Central memory CD8-positive, alpha-beta T cell (primary cell): ENCODE measurements around the gene RNF141.
A peak's percentile ranks its signal among the peaks of the same experiment; 100 is the strongest.

Experiments used
- ATAC-seq: fragments of 150-1000 bp; cut with Tn5 transposase; replicated peaks from 2 replicates; pipeline ENCODE4 v1.10.0; 2022; ENCODE audit warnings: mild to moderate bottlenecking, moderate FRiP score, moderate number of reproducible peaks; ENCODE audit not compliant: poor library complexity, severe bottlenecking; ENCODE audit errors: extremely low read depth
- DNase-seq, 2 donors: peaks; one replicate each; pipeline ENCODE4 v3.0.0; 2021; ENCODE audit warnings: low spot score in 2 of 2
- H3K27ac Mint-ChIP-seq: one replicate; pipeline ENCODE4 v1.8.0; 2022; ENCODE audit warnings: low read depth, mild to moderate bottlenecking, moderate library complexity, mixed read lengths
- H3K27me3 Mint-ChIP-seq: one replicate; pipeline ENCODE4 v1.8.0; 2022; ENCODE audit warnings: mixed read lengths
- H3K36me3 Mint-ChIP-seq: one replicate; pipeline ENCODE4 v1.8.0; 2022; ENCODE audit warnings: mild to moderate bottlenecking, moderate library complexity, mixed read lengths; ENCODE audit not compliant: insufficient read depth
- H3K4me1 Mint-ChIP-seq: one replicate; pipeline ENCODE4 v1.8.0; 2022; ENCODE audit warnings: mixed read lengths
- H3K4me3 Mint-ChIP-seq: one replicate; pipeline ENCODE4 v1.8.0; 2022; ENCODE audit warnings: mild to moderate bottlenecking, moderate library complexity, mixed read lengths
- H3K9me3 Mint-ChIP-seq: one replicate; pipeline ENCODE4 v1.8.0; 2022; ENCODE audit warnings: mixed read lengths

The RNF141 gene

DNA sequence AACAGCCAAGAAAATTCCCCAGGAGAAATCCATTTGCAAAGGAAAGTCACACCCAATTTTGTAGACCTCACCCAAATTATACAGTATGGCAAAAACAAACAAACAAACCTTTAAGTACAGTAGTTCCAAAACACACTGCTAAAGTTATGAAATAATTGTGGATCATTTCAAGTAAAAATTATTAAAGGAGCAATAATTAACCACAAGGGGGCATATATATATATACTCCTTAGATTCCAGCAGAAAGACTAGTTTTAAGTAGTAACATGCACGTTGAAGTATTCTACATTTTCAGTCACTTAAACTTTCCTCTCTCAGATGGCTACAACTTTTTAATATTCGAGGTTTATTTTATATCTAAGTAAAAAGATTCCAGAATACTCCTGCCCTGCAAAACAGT lies 26.8 kb downstream of the RNF141 start:
- Mint-ChIP-seq H3K27ac (no peak overlapping the region), H3K27me3 (no peaks in the 10 kb centered on the region), H3K4me3 (no peak overlapping the region), H3K4me1 (no peaks in the 10 kb centered on the region), H3K9me3 (no peaks in the 10 kb centered on the region), H3K36me3 (peaks cover 5% of the 10 kb centered on the region)
- ATAC-seq (no peak), DNase-seq (no peak)

DNA sequence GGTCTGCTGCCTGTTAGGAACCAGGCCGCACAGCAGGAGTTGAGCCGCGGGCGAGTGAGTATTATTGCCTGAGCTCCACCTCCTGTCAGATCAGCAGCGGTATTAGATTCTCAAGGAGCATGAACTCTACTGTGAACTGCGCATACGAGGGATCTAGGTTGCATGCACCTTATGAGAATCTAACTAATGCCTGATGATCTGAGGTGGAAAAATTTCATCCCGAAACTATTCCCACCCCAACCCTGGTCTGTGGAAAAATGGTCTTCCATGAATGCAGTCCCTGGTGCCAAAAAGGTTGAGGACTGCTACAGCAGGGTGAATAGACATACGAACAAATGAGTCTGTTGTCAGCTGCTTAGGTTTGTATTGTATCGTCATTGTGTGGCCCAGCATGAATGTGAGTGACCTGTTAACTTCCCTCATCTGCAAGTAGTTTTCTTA lies 29.8 kb downstream of the RNF141 start:
- H3K27ac Mint-ChIP-seq = no peak overlapping the region
- ATAC-seq (no peak), DNase-seq (no peak)
- no peaks in the 10 kb centered on the region for H3K4me1 Mint-ChIP-seq
- no peak overlapping the region for H3K4me3 Mint-ChIP-seq
- no peaks in the 10 kb centered on the region for H3K9me3 Mint-ChIP-seq
- H3K36me3 Mint-ChIP-seq = peaks cover 8% of the 10 kb centered on the region
- H3K27me3 Mint-ChIP-seq = no peaks in the 10 kb centered on the region

- no peak overlapping the region for H3K27ac Mint-ChIP-seq
- peaks cover 22% of the 10 kb centered on the region for H3K36me3 Mint-ChIP-seq
- H3K9me3 Mint-ChIP-seq = no peaks in the 10 kb centered on the region
Measured at GRCh38 chr11:10506008-10506370, 35.0 kb downstream of the RNF141 start.

DNA sequence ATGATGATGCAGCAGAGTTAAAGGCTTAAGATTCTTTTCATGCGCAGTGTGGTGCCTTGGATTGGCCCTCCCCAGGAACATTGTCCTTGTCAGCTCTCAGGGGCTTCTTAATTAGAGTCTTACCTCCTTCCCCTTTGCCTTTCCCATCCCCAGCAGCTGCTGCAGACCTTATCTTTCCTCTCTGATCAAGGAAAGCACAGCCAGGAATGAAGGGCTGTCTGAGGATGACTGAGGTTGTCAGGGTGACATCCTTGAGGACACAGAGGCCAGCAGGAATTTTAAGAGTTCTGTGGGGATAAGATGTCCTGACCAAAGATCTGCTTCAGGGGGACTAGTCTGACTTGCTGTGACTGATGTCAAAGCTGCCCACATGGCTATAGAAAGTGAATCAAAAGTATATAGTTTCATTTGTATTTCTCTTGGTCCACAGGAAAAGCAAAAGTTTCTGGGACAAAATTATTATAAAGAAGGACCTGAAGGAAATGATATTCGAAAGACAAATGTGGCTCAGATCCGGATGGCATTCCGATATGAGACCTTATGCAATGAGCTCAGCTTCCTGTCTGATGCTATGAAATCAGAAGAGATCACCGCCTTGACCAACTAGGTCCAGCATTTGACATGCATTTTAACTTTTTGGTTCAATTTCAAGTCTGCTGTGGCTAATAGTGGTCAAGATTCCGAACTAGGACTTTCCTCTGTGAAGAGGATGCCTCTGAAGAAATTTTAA lies 35.5 kb downstream of the RNF141 start:
- no peak overlapping the region for H3K4me3 Mint-ChIP-seq
- H3K27ac Mint-ChIP-seq = no peak overlapping the region
- DNase-seq (no peak), ATAC-seq (no peak)
- H3K36me3 Mint-ChIP-seq = peaks cover 20% of the 10 kb centered on the region
- H3K27me3 Mint-ChIP-seq = no peaks in the 10 kb centered on the region
- H3K4me1 Mint-ChIP-seq = no peaks in the 10 kb centered on the region
- no peaks in the 10 kb centered on the region for H3K9me3 Mint-ChIP-seq

More at GRCh38 chr11:10506008-10506370, 35.0 kb downstream of the RNF141 start:
- no peak for ATAC-seq
- DNase-seq = no peak
- no peaks in the 10 kb centered on the region for H3K27me3 Mint-ChIP-seq
- no peaks in the 10 kb centered on the region for H3K4me1 Mint-ChIP-seq
- no peak overlapping the region for H3K4me3 Mint-ChIP-seq

DNA sequence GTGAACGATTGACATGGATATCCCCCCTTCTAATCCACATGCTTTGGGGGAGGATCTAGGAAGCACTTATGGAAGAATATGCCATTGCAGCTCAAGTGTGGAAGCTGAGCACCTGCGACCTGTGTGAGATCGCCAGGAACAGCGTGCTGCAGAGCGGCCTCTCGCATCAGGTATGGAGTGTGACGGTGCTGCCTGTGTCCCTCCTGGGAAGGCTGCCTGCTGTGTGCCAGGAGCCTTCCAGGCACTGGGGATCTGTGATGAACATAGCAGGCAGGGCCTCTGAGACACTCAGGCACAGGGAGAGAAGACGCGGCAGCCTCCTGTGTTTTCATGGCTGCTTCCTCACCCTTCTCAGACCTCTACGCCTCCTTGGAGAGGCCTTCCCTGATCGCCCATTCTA lies 36.5 kb downstream of the RNF141 start:
- H3K36me3 Mint-ChIP-seq = peaks cover 24% of the 10 kb centered on the region
- no peak for ATAC-seq
- no peaks in the 10 kb centered on the region for H3K9me3 Mint-ChIP-seq
- no peak overlapping the region for H3K4me3 Mint-ChIP-seq
- no peak for DNase-seq
- H3K27me3 Mint-ChIP-seq = no peaks in the 10 kb centered on the region
- H3K4me1 Mint-ChIP-seq = no peaks in the 10 kb centered on the region
- H3K27ac Mint-ChIP-seq = no peak overlapping the region

GRCh38 chr11:10503777-10504480 lies 37.1 kb downstream of the RNF141 start:
- H3K4me3 Mint-ChIP-seq = no peak overlapping the region
- no peaks in the 10 kb centered on the region for H3K27me3 Mint-ChIP-seq
- H3K36me3 Mint-ChIP-seq = peaks cover 28% of the 10 kb centered on the region
- no peak overlapping the region for H3K27ac Mint-ChIP-seq
- no peaks in the 10 kb centered on the region for H3K9me3 Mint-ChIP-seq
- no peak for ATAC-seq
- no peak for DNase-seq
- H3K4me1 Mint-ChIP-seq = no peaks in the 10 kb centered on the region

- DNase-seq (no peak), ATAC-seq (no peak)
- Mint-ChIP-seq H3K36me3 (peaks cover 30% of the 10 kb centered on the region), H3K27ac (peak overlapping the region; percentile 78), H3K27me3 (no peaks in the 10 kb centered on the region), H3K9me3 (no peaks in the 10 kb centered on the region), H3K4me3 (no peak overlapping the region), H3K4me1 (no peaks in the 10 kb centered on the region)
Measured at GRCh38 chr11:10503221-10503620, 37.8 kb downstream of the RNF141 start.

- Mint-ChIP-seq H3K9me3 (no peaks in the 10 kb centered on the region), H3K27ac (peak overlapping the region; percentile 78)
Measured at GRCh38 chr11:10502770-10503169, 38.2 kb downstream of the RNF141 start.

GRCh38 chr11:10502065-10502680 lies 38.8 kb downstream of the RNF141 start:
- Mint-ChIP-seq H3K27me3 (no peaks in the 10 kb centered on the region), H3K27ac (no peak overlapping the region), H3K4me3 (no peak overlapping the region), H3K9me3 (no peaks in the 10 kb centered on the region), H3K36me3 (peaks cover 40% of the 10 kb centered on the region), H3K4me1 (peaks cover 4% of the 10 kb centered on the region)
- no peak for ATAC-seq
- DNase-seq = no peak

More at GRCh38 chr11:10502770-10503169, 38.2 kb downstream of the RNF141 start:
- DNase-seq = no peak
- peaks cover 35% of the 10 kb centered on the region for H3K36me3 Mint-ChIP-seq
- H3K27me3 Mint-ChIP-seq = no peaks in the 10 kb centered on the region
- no peak overlapping the region for H3K4me3 Mint-ChIP-seq
- peaks cover 4% of the 10 kb centered on the region for H3K4me1 Mint-ChIP-seq
- no peak for ATAC-seq

GRCh38 chr11:10500757-10501684 lies 40.0 kb downstream of the RNF141 start:
- ATAC-seq = no peak
- H3K27me3 Mint-ChIP-seq = no peaks in the 10 kb centered on the region
- H3K9me3 Mint-ChIP-seq = no peaks in the 10 kb centered on the region
- no peak overlapping the region for H3K27ac Mint-ChIP-seq
- H3K4me3 Mint-ChIP-seq = no peak overlapping the region
- peaks cover 47% of the 10 kb centered on the region for H3K36me3 Mint-ChIP-seq
- no peak for DNase-seq
- H3K4me1 Mint-ChIP-seq = peaks cover 4% of the 10 kb centered on the region

DNA sequence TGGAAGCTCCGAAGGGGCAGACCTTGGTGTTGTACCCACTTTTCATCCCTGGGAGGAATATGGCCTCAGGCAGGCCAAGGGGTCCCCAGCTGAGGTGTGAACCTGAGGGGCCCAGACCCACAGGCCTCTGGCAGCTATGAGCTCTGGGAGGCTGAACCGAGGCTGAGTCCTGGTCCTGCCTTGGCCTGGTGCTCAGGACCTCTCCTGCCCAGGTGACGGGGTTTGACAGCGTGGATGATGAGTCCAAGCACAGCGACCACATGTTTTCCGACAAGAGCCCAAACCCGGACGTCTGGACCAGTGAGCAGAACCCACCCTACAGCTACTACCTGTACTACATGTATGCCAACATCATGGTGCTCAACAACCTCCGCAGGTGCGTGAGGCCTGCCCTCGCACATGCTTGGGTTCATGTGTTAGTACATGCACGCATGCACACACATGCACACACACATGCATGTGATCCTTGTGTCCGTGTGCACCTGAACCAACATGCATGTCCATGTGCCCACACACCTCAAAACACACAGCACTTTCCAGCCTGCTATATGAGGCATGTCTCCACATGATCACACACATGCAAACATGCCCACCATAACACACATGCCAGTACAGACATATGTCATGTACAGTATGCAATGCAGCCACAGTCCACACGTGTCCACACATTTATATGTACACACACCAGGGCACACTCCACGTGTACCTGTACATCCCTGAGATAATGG lies 40.9 kb downstream of the RNF141 start:
- no peaks in the 10 kb centered on the region for H3K27me3 Mint-ChIP-seq
- peaks cover 4% of the 10 kb centered on the region for H3K4me1 Mint-ChIP-seq
- no peak overlapping the region for H3K27ac Mint-ChIP-seq
- H3K36me3 Mint-ChIP-seq = peaks cover 45% of the 10 kb centered on the region
- H3K9me3 Mint-ChIP-seq = no peaks in the 10 kb centered on the region
- DNase-seq (no peak), ATAC-seq (no peak)
- H3K4me3 Mint-ChIP-seq = no peak overlapping the region

- no peak overlapping the region for H3K4me3 Mint-ChIP-seq
- H3K27me3 Mint-ChIP-seq = no peaks in the 10 kb centered on the region
- DNase-seq = no peak
- no peaks in the 10 kb centered on the region for H3K9me3 Mint-ChIP-seq
- peaks cover 45% of the 10 kb centered on the region for H3K36me3 Mint-ChIP-seq
- ATAC-seq = no peak
- H3K27ac Mint-ChIP-seq = peak overlapping the region; percentile 41
- H3K4me1 Mint-ChIP-seq = peaks cover 4% of the 10 kb centered on the region
Measured at GRCh38 chr11:10499452-10499851, 41.5 kb downstream of the RNF141 start.
